GM12874 (cell line): ENCODE data around the gene LMLN.

Experiments used
- CTCF ChIP-seq: IDR thresholded peaks from 2 replicates; pipeline ENCODE4 v1.5.1; 2011; ENCODE audit warnings: low read depth, mild to moderate bottlenecking, control low read depth, low read length, moderate library complexity; ENCODE audit not compliant: insufficient read depth

Gene LMLN

DNA sequence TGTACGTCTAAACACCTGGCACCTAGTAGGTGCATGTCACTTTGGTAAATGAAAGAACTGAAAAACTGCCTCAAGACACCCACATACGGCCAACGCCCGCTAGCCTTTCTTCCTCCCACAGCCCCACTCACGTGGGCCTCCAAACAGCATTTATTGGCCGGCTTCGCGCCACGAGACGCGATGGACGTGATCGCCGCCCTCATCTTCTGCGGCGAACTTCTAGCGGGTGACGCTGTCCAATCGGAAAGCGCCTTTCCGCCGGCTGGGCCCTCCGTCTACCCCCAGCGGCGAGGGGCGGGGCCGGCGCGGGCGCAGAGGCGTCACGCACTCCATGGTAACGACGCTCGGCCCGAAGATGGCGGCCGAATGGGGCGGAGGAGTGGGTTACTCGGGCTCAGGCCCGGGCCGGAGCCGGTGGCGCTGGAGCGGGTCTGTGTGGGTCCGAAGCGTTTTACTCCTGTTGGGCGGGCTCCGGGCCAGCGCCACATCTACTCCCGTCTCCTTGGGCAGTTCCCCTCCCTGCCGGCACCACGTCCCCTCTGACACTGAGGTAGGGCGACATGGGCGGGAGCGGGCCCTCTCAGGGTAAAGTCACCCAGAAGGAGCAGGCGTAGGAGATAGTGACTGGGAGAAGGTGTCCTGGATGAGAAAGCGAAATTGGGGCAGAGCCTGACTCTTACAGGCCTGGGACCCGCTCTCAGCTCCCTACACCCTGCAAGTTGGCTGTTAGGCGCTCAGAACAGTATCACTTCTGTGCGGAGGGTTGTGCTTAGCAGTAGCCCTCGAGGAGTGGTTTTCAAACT lies at the start of gene LMLN:
Gene LMLN (plus strand): TSS at position 327 of the 803 bp plus-strand sequence. CDS start 29 bp downstream, at position 356.
- TF ChIP-seq CTCF, result no peak

GRCh38 chr3:197912741-197913476 lies 47.1 kb upstream of the LMLN start:
- no peak for TF ChIP-seq CTCF

- TF ChIP-seq CTCF, result no peak
Measured at GRCh38 chr3:197913641-197914380, 46.2 kb upstream of the LMLN start.

DNA sequence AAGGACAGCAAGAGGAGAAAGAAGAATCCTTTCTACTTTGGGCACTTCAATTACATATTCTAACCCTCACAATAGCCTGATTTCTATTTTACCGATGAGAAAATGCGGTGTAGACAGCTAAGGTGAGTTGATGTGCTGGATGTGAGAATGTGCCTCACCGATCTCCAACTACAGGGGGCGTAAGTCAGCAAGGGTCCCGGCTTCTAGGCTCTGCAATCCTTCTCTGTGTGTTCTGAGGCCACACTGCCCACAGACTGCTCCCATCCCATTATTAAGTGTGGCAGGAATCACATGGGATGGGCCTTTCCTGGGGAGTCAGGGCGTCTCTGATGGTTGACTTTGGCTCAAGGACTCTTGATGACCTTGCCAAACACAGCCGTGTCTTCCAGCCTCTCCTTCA lies 33.6 kb upstream of the LMLN start:
- peak; percentile 28; the same call in 1 of the 2 replicates for TF ChIP-seq CTCF

- no peak for TF ChIP-seq CTCF
Measured at GRCh38 chr3:197936819-197937384, 23.1 kb upstream of the LMLN start.

DNA sequence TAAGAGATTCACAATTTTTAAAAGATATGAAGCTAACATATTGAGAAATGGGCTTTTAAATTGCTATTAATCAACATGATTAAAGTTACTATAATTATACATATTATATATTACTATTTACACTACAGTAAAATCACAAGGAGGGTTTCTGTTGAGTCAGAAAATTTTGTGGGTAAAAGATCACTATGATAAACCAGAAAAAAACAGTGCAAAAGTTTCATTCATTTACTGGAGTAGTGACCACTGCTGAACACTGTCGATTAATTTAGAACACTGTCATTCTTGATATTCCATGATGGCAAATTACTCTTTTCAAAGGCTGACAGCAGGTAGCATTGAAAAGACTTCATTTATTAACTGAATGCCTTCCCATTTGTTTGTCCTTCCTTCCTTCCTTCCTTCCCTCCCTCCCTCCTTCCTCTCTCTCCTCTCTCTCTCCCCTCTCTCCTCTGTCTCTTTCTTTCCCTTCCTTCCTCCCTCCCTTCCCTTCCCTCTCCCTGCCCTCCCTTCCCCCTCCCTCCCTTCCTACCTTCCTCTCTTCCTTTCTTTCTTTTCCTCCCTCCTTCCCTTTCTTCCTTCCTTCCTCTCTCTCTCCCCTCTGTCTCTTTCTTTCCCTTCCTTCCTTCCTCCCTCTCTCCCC lies 19.2 kb upstream of the LMLN start:
- no peak for TF ChIP-seq CTCF
